HEK293 (cell line): ENCODE results near the gene HLA-DQB1.
A peak's percentile ranks its signal among the peaks of the same experiment; 100 is the strongest.

Source experiments
- GFI1B ChIP-seq: fragments of 450-650 bp; formaldehyde crosslinking; IDR thresholded peaks from 2 replicates; pipeline ENCODE4 v1.5.1; 2016; ENCODE audit warnings: missing biosample characterization, missing genetic modification characterization
- GLI2 ChIP-seq: fragments of 450-650 bp; formaldehyde crosslinking; IDR thresholded peaks from 2 replicates; pipeline ENCODE4; 2017; ENCODE audit warnings: missing biosample characterization, missing genetic modification characterization, low read depth, borderline replicate concordance
- IKZF3 ChIP-seq: fragments of 450-650 bp; IDR thresholded peaks from 2 replicates; pipeline ENCODE4 v1.5.0; 2018; ENCODE audit warnings: missing biosample characterization, mild to moderate bottlenecking, missing genetic modification characterization, moderate library complexity
- KLF10 ChIP-seq: fragments of 450-650 bp; IDR thresholded peaks from 2 replicates; pipeline ENCODE4 v1.5.1; 2018; ENCODE audit warnings: missing biosample characterization, mild to moderate bottlenecking, missing genetic modification characterization
- SCRT1 ChIP-seq: fragments of 450-650 bp; formaldehyde crosslinking; IDR thresholded peaks from 2 replicates; pipeline ENCODE4 v1.5.1; 2016; ENCODE audit warnings: missing biosample characterization, missing genetic modification characterization, borderline replicate concordance
- SP2 ChIP-seq: fragments of 450-650 bp; formaldehyde crosslinking; IDR thresholded peaks from 2 replicates; pipeline ENCODE4 v1.5.1; 2016; ENCODE audit warnings: missing biosample characterization, missing genetic modification characterization
- WT1 ChIP-seq: fragments of 450-650 bp; formaldehyde crosslinking; IDR thresholded peaks from 2 replicates; pipeline ENCODE4 v1.5.1; 2016; ENCODE audit warnings: missing biosample characterization, missing genetic modification characterization
- YY1 ChIP-seq: fragments of 450-650 bp; formaldehyde crosslinking; IDR thresholded peaks from 2 replicates; pipeline ENCODE4 v1.5.1; 2018; ENCODE audit warnings: missing biosample characterization, missing genetic modification characterization
- ZBTB17 ChIP-seq: fragments of 450-650 bp; formaldehyde crosslinking; IDR thresholded peaks from 2 replicates; pipeline ENCODE4 v1.5.1; 2016; ENCODE audit warnings: missing biosample characterization, missing genetic modification characterization
- ZBTB21 ChIP-seq: fragments of 450-650 bp; formaldehyde crosslinking; IDR thresholded peaks from 2 replicates; pipeline ENCODE4 v1.5.1; 2017; ENCODE audit warnings: missing biosample characterization, missing genetic modification characterization
- ZFHX2 ChIP-seq: fragments of 450-650 bp; formaldehyde crosslinking; conservative IDR thresholded peaks from 2 replicates; pipeline ENCODE4 v1.5.1; 2016; ENCODE audit warnings: missing biosample characterization, missing genetic modification characterization
- ZNF132 ChIP-seq: fragments of 450-650 bp; formaldehyde crosslinking; IDR thresholded peaks from 2 replicates; pipeline ENCODE4 v1.5.1; 2017; ENCODE audit warnings: missing biosample characterization, missing genetic modification characterization, borderline replicate concordance
- ZNF19 ChIP-seq: fragments of 450-650 bp; formaldehyde crosslinking; IDR thresholded peaks from 2 replicates; pipeline ENCODE4; 2016; ENCODE audit warnings: missing biosample characterization, missing genetic modification characterization, low read depth
- ZNF266 ChIP-seq: fragments of 450-650 bp; formaldehyde crosslinking; IDR thresholded peaks from 2 replicates; pipeline ENCODE4 v1.5.1; 2016; ENCODE audit warnings: missing biosample characterization, missing genetic modification characterization, low read depth
- ZNF335 ChIP-seq: fragments of 450-650 bp; formaldehyde crosslinking; conservative IDR thresholded peaks from 2 replicates; pipeline ENCODE4 v1.5.1; 2016; ENCODE audit warnings: missing biosample characterization, missing genetic modification characterization
- ZNF341 ChIP-seq: fragments of 450-650 bp; formaldehyde crosslinking; IDR thresholded peaks from 2 replicates; pipeline ENCODE4; 2016; ENCODE audit warnings: low read depth, missing biosample characterization, missing genetic modification characterization
- ZNF350 ChIP-seq: fragments of 450-650 bp; formaldehyde crosslinking; IDR thresholded peaks from 2 replicates; pipeline ENCODE4 v1.5.0; 2017; ENCODE audit warnings: missing biosample characterization, mild to moderate bottlenecking, missing genetic modification characterization
- ZNF391 ChIP-seq: fragments of 450-650 bp; formaldehyde crosslinking; IDR thresholded peaks from 2 replicates; pipeline ENCODE4 v1.5.1; 2016; ENCODE audit warnings: low read depth, missing biosample characterization, missing genetic modification characterization, borderline replicate concordance
- ZNF529 ChIP-seq: fragments of 450-650 bp; formaldehyde crosslinking; IDR thresholded peaks from 2 replicates; pipeline ENCODE4 v1.5.1; 2017; ENCODE audit warnings: missing genetic modification characterization, missing biosample characterization; ENCODE audit not compliant: insufficient replicate concordance
- ZNF629 ChIP-seq: fragments of 450-650 bp; formaldehyde crosslinking; IDR thresholded peaks from 2 replicates; pipeline ENCODE4 v1.5.1; 2017; ENCODE audit warnings: missing biosample characterization, missing genetic modification characterization
- ZSCAN23 ChIP-seq: fragments of 450-650 bp; formaldehyde crosslinking; IDR thresholded peaks from 2 replicates; pipeline ENCODE4 v1.5.1; 2016; ENCODE audit warnings: missing biosample characterization, missing genetic modification characterization
- TF ChIP-seq, protein P1 (sequence below): fragments of 450-650 bp; formaldehyde crosslinking; IDR thresholded peaks from 2 replicates; pipeline ENCODE4 v1.5.1; 2017; ENCODE audit warnings: missing biosample characterization, missing genetic modification characterization
- TF ChIP-seq, protein P2 (sequence below): fragments of 450-650 bp; formaldehyde crosslinking; IDR thresholded peaks from 2 replicates; pipeline ENCODE4 v1.5.1; 2017; ENCODE audit warnings: missing biosample characterization, missing genetic modification characterization
- TF ChIP-seq, protein P3 (sequence below): fragments of 450-650 bp; formaldehyde crosslinking; IDR thresholded peaks from 2 replicates; pipeline ENCODE4 v1.5.1; 2016; ENCODE audit warnings: missing biosample characterization, missing genetic modification characterization
- TF ChIP-seq, protein P4 (sequence below): IDR thresholded peaks from 2 replicates; pipeline ENCODE4 v1.6.1; 2011; ENCODE audit warnings: mild to moderate bottlenecking, low read depth, low read length, borderline replicate concordance
- TF ChIP-seq, protein P5 (sequence below): fragments of 450-650 bp; formaldehyde crosslinking; conservative IDR thresholded peaks from 2 replicates; pipeline ENCODE4 v1.5.1; 2016; ENCODE audit warnings: low read depth, missing biosample characterization, missing genetic modification characterization

Gene HLA-DQB1

DNA sequence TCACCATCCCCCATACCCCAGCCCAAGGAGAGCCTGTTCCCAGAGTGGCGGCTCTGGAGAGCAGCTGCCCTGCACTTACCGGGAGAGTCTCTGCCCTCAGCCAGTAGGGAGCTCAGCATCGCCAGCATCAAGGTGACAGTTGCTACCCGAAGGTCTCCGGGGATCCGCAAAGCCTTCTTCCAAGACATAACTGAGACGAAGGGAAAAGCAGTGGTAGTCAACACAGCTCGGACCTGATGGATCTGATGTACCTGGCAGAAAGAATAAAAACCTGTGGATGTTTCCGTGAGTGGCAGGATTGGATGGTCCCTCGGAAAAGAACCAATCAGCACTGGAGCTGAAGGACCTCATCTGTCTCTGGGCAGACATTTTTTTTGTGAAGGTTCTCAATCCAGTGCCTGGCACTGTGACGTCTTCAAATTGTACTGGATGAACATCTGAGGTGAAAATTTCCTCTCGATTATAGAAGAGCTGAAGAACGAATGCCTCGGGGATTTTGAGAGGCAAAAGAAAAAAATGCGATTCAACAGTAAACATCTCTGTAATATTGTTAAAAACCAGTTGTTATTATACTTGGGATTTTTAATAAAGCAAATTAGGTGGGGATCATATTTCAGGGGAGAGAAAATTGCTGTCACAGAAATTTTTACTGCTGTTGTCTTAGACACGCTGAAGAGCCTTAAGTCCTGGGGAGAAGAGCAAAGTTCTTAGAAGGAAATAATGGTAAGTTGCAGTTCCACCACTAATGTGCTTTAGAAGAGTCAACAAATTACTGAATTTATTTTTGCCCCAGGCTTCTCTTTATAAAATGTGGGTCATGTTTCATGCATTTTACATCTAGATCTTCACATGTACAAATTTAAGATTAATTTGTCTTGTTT lies at the start of gene HLA-DQB1 (continued):
- TF ChIP-seq, protein P1, sequence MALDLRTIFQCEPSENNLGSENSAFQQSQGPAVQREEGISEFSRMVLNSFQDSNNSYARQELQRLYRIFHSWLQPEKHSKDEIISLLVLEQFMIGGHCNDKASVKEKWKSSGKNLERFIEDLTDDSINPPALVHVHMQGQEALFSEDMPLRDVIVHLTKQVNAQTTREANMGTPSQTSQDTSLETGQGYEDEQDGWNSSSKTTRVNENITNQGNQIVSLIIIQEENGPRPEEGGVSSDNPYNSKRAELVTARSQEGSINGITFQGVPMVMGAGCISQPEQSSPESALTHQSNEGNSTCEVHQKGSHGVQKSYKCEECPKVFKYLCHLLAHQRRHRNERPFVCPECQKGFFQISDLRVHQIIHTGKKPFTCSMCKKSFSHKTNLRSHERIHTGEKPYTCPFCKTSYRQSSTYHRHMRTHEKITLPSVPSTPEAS (tag by site-specific recombination), result no peak
- TF ChIP-seq ZNF629 (tag by site-specific recombination), result peak; percentile 81
- 0 out of 2 replicates have a peak, but pooled peaks have one; percentile 53 for TF ChIP-seq WT1 (tag by site-specific recombination)
- no peak for TF ChIP-seq ZNF132
- TF ChIP-seq GFI1B (tag by site-specific recombination), result no peak
- TF ChIP-seq, protein P2, sequence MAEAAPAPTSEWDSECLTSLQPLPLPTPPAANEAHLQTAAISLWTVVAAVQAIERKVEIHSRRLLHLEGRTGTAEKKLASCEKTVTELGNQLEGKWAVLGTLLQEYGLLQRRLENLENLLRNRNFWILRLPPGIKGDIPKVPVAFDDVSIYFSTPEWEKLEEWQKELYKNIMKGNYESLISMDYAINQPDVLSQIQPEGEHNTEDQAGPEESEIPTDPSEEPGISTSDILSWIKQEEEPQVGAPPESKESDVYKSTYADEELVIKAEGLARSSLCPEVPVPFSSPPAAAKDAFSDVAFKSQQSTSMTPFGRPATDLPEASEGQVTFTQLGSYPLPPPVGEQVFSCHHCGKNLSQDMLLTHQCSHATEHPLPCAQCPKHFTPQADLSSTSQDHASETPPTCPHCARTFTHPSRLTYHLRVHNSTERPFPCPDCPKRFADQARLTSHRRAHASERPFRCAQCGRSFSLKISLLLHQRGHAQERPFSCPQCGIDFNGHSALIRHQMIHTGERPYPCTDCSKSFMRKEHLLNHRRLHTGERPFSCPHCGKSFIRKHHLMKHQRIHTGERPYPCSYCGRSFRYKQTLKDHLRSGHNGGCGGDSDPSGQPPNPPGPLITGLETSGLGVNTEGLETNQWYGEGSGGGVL (tag by site-specific recombination), result no peak
- peak; percentile 33; the same call in 1 of the 2 replicates for TF ChIP-seq IKZF3 (tag by site-specific recombination)
- peak; percentile 57; the same call in 1 of the 2 replicates for TF ChIP-seq ZBTB21 (tag by site-specific recombination)
- no peak for TF ChIP-seq SP2 (tag by site-specific recombination)
- TF ChIP-seq, protein P3, sequence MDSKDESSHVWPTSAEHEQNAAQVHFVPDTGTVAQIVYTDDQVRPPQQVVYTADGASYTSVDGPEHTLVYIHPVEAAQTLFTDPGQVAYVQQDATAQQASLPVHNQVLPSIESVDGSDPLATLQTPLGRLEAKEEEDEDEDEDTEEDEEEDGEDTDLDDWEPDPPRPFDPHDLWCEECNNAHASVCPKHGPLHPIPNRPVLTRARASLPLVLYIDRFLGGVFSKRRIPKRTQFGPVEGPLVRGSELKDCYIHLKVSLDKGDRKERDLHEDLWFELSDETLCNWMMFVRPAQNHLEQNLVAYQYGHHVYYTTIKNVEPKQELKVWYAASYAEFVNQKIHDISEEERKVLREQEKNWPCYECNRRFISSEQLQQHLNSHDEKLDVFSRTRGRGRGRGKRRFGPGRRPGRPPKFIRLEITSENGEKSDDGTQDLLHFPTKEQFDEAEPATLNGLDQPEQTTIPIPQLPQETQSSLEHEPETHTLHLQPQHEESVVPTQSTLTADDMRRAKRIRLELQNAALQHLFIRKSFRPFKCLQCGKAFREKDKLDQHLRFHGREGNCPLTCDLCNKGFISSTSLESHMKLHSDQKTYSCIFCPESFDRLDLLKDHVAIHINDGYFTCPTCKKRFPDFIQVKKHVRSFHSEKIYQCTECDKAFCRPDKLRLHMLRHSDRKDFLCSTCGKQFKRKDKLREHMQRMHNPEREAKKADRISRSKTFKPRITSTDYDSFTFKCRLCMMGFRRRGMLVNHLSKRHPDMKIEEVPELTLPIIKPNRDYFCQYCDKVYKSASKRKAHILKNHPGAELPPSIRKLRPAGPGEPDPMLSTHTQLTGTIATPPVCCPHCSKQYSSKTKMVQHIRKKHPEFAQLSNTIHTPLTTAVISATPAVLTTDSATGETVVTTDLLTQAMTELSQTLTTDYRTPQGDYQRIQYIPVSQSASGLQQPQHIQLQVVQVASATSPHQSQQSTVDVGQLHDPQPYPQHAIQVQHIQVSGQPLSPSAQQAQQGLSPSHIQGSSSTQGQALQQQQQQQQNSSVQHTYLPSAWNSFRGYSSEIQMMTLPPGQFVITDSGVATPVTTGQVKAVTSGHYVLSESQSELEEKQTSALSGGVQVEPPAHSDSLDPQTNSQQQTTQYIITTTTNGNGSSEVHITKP (tag by site-specific recombination), result peak; percentile 57
- no peak for TF ChIP-seq ZNF391
- TF ChIP-seq YY1 (tag by site-specific recombination), result no peak
- no peak for TF ChIP-seq ZNF19 (tag by site-specific recombination)
- peak; percentile 59; the same call in 1 of the 2 replicates for TF ChIP-seq ZNF341 (tag by site-specific recombination)
- TF ChIP-seq ZNF266 (tag by site-specific recombination), result no peak
- TF ChIP-seq ZNF529, result no peak
- no peak for TF ChIP-seq ZFHX2 (tag by site-specific recombination)
- TF ChIP-seq GLI2 (tag by site-specific recombination), result no peak
- TF ChIP-seq, protein P4, sequence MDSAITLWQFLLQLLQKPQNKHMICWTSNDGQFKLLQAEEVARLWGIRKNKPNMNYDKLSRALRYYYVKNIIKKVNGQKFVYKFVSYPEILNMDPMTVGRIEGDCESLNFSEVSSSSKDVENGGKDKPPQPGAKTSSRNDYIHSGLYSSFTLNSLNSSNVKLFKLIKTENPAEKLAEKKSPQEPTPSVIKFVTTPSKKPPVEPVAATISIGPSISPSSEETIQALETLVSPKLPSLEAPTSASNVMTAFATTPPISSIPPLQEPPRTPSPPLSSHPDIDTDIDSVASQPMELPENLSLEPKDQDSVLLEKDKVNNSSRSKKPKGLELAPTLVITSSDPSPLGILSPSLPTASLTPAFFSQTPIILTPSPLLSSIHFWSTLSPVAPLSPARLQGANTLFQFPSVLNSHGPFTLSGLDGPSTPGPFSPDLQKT, result no peak
- no peak for TF ChIP-seq ZNF350
- 0 out of 2 replicates have a peak, but pooled peaks have one; percentile 11 for TF ChIP-seq SCRT1
- TF ChIP-seq ZSCAN23 (tag by site-specific recombination), result no peak
- peak; percentile 78 for TF ChIP-seq ZNF335 (tag by site-specific recombination)
- TF ChIP-seq KLF10, result no peak
- TF ChIP-seq, protein P5, sequence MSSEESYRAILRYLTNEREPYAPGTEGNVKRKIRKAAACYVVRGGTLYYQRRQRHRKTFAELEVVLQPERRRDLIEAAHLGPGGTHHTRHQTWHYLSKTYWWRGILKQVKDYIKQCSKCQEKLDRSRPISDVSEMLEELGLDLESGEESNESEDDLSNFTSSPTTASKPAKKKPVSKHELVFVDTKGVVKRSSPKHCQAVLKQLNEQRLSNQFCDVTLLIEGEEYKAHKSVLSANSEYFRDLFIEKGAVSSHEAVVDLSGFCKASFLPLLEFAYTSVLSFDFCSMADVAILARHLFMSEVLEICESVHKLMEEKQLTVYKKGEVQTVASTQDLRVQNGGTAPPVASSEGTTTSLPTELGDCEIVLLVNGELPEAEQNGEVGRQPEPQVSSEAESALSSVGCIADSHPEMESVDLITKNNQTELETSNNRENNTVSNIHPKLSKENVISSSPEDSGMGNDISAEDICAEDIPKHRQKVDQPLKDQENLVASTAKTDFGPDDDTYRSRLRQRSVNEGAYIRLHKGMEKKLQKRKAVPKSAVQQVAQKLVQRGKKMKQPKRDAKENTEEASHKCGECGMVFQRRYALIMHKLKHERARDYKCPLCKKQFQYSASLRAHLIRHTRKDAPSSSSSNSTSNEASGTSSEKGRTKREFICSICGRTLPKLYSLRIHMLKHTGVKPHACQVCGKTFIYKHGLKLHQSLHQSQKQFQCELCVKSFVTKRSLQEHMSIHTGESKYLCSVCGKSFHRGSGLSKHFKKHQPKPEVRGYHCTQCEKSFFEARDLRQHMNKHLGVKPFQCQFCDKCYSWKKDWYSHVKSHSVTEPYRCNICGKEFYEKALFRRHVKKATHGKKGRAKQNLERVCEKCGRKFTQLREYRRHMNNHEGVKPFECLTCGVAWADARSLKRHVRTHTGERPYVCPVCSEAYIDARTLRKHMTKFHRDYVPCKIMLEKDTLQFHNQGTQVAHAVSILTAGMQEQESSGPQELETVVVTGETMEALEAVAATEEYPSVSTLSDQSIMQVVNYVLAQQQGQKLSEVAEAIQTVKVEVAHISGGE, result no peak
- TF ChIP-seq ZBTB17 (tag by site-specific recombination), result peak; percentile 88
